ENCODE results near the gene KRTAP10-8.
"Not testable (repeated sequence)": the region's sequence is repeated elsewhere in the genome, so short reads cannot be mapped to it uniquely, and the experiment has no call there.

KRTAP10-8 gene

GRCh38 chr21:44574457-44575306 lies 37.2 kb upstream of the KRTAP10-8 start:
- H3K36me3 Mint-ChIP-seq (ENCODE audit: low read depth), result peaks cover 4% of the 10 kb centered on the region
- H3K27ac Mint-ChIP-seq, result no peak overlapping the region
- H3K4me1 Mint-ChIP-seq (ENCODE audit: low read depth), result no peaks in the 10 kb centered on the region
- peaks cover 9% of the 10 kb centered on the region for H3K9me3 Mint-ChIP-seq
- H3K27me3 Mint-ChIP-seq, result peaks cover 3% of the 10 kb centered on the region
- H3K4me3 Mint-ChIP-seq, result no peak overlapping the region

- no peak overlapping the region for H3K4me3 Mint-ChIP-seq
- peaks cover 9% of the 10 kb centered on the region for H3K9me3 Mint-ChIP-seq
- peaks cover 3% of the 10 kb centered on the region for H3K27me3 Mint-ChIP-seq
- peaks cover 4% of the 10 kb centered on the region for H3K36me3 Mint-ChIP-seq (ENCODE audit: low read depth)
- H3K27ac Mint-ChIP-seq, result no peak overlapping the region
- no peaks in the 10 kb centered on the region for H3K4me1 Mint-ChIP-seq (ENCODE audit: low read depth)
Observed at GRCh38 chr21:44575307-44576024, 36.4 kb upstream of the KRTAP10-8 start.

- peaks cover 6% of the 10 kb centered on the region for H3K36me3 Mint-ChIP-seq (ENCODE audit: low read depth)
- no peak overlapping the region for H3K27ac Mint-ChIP-seq
- H3K4me1 Mint-ChIP-seq (ENCODE audit: low read depth), result no peaks in the 10 kb centered on the region
- H3K4me3 Mint-ChIP-seq, result no peak overlapping the region
- H3K9me3 Mint-ChIP-seq, result peaks cover 11% of the 10 kb centered on the region
- H3K27me3 Mint-ChIP-seq, result peaks cover 3% of the 10 kb centered on the region
Observed at GRCh38 chr21:44576025-44576420, 35.9 kb upstream of the KRTAP10-8 start.

- H3K4me1 Mint-ChIP-seq (ENCODE audit: low read depth), result peaks cover 2% of the 10 kb centered on the region
- peaks cover 20% of the 10 kb centered on the region for H3K9me3 Mint-ChIP-seq
- peaks cover 3% of the 10 kb centered on the region for H3K27me3 Mint-ChIP-seq
- H3K4me3 Mint-ChIP-seq, result no peak overlapping the region
- peaks cover 12% of the 10 kb centered on the region for H3K36me3 Mint-ChIP-seq (ENCODE audit: low read depth)
- H3K27ac Mint-ChIP-seq, result no peak overlapping the region
Observed at GRCh38 chr21:44578371-44579055, 33.4 kb upstream of the KRTAP10-8 start.

- Mint-ChIP-seq H3K4me3 (no peak overlapping the region), H3K9me3 (peaks cover 20% of the 10 kb centered on the region), H3K27me3 (peaks cover 3% of the 10 kb centered on the region), H3K27ac (no peak overlapping the region), H3K4me1 (ENCODE audit: low read depth) (peaks cover 2% of the 10 kb centered on the region), H3K36me3 (ENCODE audit: low read depth) (peaks cover 12% of the 10 kb centered on the region)
Observed at GRCh38 chr21:44579056-44579832, 32.6 kb upstream of the KRTAP10-8 start.

- Mint-ChIP-seq H3K27ac (no peak overlapping the region), H3K4me1 (ENCODE audit: low read depth) (peaks cover 2% of the 10 kb centered on the region), H3K4me3 (no peak overlapping the region), H3K27me3 (peaks cover 3% of the 10 kb centered on the region), H3K9me3 (peaks cover 20% of the 10 kb centered on the region), H3K36me3 (ENCODE audit: low read depth) (peaks cover 12% of the 10 kb centered on the region)
Observed at GRCh38 chr21:44579833-44580144, 32.1 kb upstream of the KRTAP10-8 start.

GRCh38 chr21:44580231-44580821 lies 31.6 kb upstream of the KRTAP10-8 start, which contains the start of gene KRTAP10-5:
KRTAP10-5 (minus strand) TSS chr21:44580604; CDS start chr21:44580578, 26 bp downstream.
- Mint-ChIP-seq H3K36me3 (ENCODE audit: low read depth) (peaks cover 12% of the 10 kb centered on the region), H3K9me3 (peaks cover 20% of the 10 kb centered on the region)
- H3K27ac Mint-ChIP-seq; H3K4me3 Mint-ChIP-seq; H3K27me3 Mint-ChIP-seq; H3K4me1 Mint-ChIP-seq (ENCODE audit: low read depth): not testable (repeated sequence)

GRCh38 chr21:44581158-44581557 lies 30.7 kb upstream of the KRTAP10-8 start:
- Mint-ChIP-seq H3K4me3 (no peak overlapping the region), H3K9me3 (peaks cover 20% of the 10 kb centered on the region), H3K27me3 (peaks cover 13% of the 10 kb centered on the region), H3K4me1 (ENCODE audit: low read depth) (peaks cover 2% of the 10 kb centered on the region), H3K27ac (no peak overlapping the region), H3K36me3 (ENCODE audit: low read depth) (peaks cover 12% of the 10 kb centered on the region)

- no peak overlapping the region for H3K4me3 Mint-ChIP-seq
- H3K9me3 Mint-ChIP-seq, result peaks cover 20% of the 10 kb centered on the region
- peaks cover 12% of the 10 kb centered on the region for H3K36me3 Mint-ChIP-seq (ENCODE audit: low read depth)
Observed at GRCh38 chr21:44582055-44582454, 29.8 kb upstream of the KRTAP10-8 start.

GRCh38 chr21:44583089-44583799 lies 28.6 kb upstream of the KRTAP10-8 start:
- Mint-ChIP-seq H3K4me1 (ENCODE audit: low read depth) (peaks cover 2% of the 10 kb centered on the region), H3K27ac (no peak overlapping the region), H3K27me3 (peaks cover 22% of the 10 kb centered on the region), H3K4me3 (no peak overlapping the region), H3K9me3 (peaks cover 11% of the 10 kb centered on the region), H3K36me3 (ENCODE audit: low read depth) (peaks cover 8% of the 10 kb centered on the region)

More at GRCh38 chr21:44582055-44582454, 29.8 kb upstream of the KRTAP10-8 start:
- peaks cover 20% of the 10 kb centered on the region for H3K27me3 Mint-ChIP-seq
- H3K4me1 Mint-ChIP-seq (ENCODE audit: low read depth), result peaks cover 2% of the 10 kb centered on the region
- no peak overlapping the region for H3K27ac Mint-ChIP-seq

GRCh38 chr21:44583800-44584147 lies 28.1 kb upstream of the KRTAP10-8 start:
- Mint-ChIP-seq H3K4me1 (ENCODE audit: low read depth) (peaks cover 2% of the 10 kb centered on the region), H3K36me3 (ENCODE audit: low read depth) (peaks cover 8% of the 10 kb centered on the region)

GRCh38 chr21:44585892-44586291 lies 26.0 kb upstream of the KRTAP10-8 start:
- peaks cover 26% of the 10 kb centered on the region for H3K27me3 Mint-ChIP-seq

More at GRCh38 chr21:44583800-44584147, 28.1 kb upstream of the KRTAP10-8 start:
- Mint-ChIP-seq H3K27ac (no peak overlapping the region), H3K4me3 (no peak overlapping the region), H3K9me3 (peaks cover 11% of the 10 kb centered on the region), H3K27me3 (peaks cover 22% of the 10 kb centered on the region)

GRCh38 chr21:44589094-44589493 lies 22.8 kb upstream of the KRTAP10-8 start:
- Mint-ChIP-seq H3K36me3 (ENCODE audit: low read depth) (no peaks in the 10 kb centered on the region), H3K4me1 (ENCODE audit: low read depth) (no peaks in the 10 kb centered on the region), H3K27ac (no peak overlapping the region), H3K4me3 (no peak overlapping the region), H3K27me3 (peaks cover 23% of the 10 kb centered on the region), H3K9me3 (no peaks in the 10 kb centered on the region)

More at GRCh38 chr21:44585892-44586291, 26.0 kb upstream of the KRTAP10-8 start:
- no peak overlapping the region for H3K4me3 Mint-ChIP-seq
- H3K9me3 Mint-ChIP-seq, result peaks cover 10% of the 10 kb centered on the region
- peaks cover 8% of the 10 kb centered on the region for H3K36me3 Mint-ChIP-seq (ENCODE audit: low read depth)
- H3K27ac Mint-ChIP-seq, result no peak overlapping the region
- H3K4me1 Mint-ChIP-seq (ENCODE audit: low read depth), result peaks cover 2% of the 10 kb centered on the region
